GM10847 (cell line): ENCODE measurements around the gene EML6.

ENCODE experiments used
- POLR2A ChIP-seq: IDR thresholded peaks from 2 replicates; pipeline ENCODE4 v1.6.1; 2011; ENCODE audit not compliant: insufficient read length; ENCODE audit errors: extremely low read depth

EML6 gene

DNA sequence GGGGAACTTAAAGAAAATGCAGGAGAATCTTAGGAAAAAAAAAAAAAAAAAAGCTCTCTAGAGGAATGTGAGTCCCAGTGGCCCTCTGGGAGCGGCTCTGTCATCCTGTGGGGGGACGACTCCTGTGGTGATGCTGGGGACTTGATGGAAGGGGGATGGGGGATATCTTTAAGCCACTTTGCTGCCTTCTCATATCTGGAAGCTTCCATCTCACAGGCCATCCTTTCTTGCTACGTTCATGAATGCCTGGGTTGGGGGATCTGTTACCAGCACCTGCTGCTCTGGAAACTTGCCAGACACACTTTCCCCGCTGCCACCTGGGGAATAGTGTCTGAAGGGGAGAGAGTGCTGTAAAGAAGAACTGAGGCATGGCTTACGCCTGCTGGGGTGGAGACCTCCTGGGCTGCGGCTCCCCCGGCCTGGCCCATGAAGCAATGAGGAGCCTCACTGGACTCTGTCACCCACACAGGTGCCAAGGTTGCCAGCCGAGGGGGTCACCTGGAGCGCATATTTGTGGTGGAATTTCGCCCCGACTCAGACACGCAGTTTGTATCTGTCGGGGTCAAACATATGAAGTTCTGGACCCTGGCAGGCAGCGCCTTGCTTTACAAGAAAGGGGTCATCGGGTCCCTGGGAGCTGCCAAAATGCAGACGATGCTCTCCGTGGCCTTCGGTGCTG lies 234.0 kb downstream of the EML6 start:
- no peak for TF ChIP-seq POLR2A

DNA sequence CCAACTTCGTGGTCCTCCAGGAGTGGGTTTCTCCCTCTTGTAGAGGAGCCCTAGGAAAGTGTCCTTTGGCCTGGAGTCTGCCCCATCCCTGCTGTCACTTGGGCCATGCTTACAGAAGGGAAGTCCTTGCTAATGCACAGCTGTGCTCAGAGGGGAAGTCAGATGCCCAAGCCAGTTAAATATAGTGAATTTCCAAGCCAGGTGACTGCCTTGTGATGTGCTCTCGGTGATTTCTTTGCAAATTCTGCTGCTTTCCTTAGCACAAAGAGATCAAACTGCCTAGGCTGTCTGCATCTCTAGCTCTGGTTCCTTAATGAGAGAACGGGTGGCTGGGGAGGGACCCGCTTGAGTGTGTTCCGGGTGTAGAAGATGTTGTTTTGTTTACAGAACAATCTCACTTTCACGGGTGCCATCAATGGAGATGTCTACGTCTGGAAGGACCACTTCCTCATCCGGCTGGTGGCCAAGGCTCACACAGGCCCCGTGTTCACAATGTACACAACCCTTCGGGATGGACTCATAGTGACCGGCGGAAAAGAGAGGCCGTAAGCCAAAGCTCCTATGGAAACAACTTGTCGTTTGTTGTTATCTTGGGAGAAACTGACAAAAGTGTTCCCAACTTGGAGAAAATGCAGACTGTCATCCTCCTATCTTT lies 235.4 kb downstream of the EML6 start:
- TF ChIP-seq POLR2A, result no peak

DNA sequence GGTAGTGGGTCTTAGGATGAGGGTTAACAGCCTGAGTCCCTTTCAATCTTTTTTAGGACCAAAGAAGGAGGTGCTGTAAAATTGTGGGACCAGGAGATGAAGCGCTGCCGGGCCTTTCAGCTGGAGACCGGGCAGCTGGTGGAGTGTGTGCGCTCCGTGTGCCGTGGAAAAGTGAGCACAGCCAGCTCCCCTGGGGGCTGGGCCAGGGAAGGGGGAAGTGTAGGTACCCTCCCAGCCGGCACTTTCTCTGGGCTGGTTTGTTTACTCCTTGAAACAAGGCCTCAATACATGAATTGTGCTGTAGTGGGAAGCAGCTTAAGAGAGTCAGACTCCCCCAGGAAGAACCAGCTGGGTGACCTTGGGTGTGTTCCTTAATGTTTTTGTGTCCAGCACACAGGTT lies 236.7 kb downstream of the EML6 start:
- TF ChIP-seq POLR2A, result no peak

DNA sequence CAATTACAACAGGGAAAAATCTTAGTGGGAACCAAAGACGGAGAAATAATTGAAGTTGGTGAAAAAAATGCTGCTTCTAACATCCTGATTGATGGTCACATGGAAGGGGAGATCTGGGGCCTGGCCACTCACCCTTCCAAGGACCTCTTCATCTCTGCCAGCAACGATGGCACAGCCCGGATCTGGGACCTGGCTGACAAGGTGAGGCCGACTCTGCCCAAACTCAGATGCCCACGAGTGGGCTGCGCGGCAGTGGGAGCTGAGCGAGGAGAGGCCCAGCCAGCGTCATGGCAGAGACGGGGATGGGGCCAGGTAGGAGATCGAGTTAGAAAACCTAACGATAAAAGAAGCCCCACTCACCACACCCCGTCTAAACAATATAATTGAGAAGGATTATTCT lies 239.0 kb downstream of the EML6 start:
- no peak for TF ChIP-seq POLR2A

DNA sequence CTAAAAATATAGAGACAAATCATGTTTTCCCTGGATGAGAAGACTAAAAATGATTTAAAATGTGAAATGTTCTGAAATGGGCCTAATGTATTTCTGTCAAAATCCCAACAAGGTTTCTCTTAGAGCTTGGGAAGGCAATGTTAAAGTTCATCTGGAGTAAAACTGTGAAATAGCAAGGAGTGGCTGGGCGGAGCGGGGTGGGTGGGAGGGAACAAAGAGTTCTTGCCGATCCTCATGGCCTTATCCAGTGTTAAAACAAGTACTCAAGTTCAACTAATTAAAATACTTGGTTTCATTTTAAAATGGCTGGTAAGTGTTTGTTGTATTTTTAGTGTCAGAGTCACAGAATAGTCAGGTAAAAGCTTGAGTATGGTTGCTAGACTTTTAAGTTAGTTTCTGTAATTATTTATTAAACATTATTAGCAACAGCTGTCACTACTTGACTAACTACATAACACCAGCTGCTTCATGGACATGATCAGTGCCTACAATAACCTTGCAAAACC lies 239.5 kb downstream of the EML6 start:
- TF ChIP-seq POLR2A, result no peak

DNA sequence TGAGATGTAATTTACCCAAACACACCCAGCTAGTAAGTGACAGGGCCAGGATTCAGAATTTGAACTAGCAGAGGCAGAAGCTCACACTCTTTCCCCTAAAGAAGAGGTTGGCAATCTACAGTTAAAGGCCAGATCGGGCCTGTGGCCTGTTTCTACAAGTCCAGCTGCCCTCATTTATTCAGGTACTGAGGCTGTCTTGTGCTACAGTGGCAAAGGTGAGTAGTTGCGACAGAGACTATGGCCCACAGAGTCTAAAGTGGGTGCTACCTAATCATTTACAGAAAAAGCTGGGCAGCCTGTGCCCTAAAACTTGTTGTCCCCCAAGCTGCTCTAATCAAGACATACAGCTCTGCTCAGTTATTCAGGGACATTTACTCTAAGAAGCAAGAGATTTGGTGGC lies 240.0 kb downstream of the EML6 start:
- no peak for TF ChIP-seq POLR2A

DNA sequence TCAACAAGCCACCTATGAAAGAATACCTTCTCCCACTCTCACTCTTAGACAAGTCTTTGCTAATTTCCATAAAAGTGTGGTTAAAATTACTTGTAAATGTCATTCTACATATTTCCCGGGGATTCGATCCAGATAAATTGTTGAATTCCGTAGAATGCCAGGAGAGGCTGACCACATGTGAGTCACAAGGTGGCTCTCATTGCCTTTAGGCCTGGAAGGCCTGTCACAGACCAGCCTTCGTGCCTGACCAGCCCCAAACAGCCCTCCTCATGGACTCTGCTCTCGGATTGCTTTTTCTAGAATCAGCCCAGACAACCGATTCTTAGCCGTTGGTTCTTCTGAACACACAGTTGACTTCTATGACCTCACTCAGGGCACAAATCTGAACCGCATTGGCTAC lies 240.8 kb downstream of the EML6 start:
- no peak for TF ChIP-seq POLR2A

DNA sequence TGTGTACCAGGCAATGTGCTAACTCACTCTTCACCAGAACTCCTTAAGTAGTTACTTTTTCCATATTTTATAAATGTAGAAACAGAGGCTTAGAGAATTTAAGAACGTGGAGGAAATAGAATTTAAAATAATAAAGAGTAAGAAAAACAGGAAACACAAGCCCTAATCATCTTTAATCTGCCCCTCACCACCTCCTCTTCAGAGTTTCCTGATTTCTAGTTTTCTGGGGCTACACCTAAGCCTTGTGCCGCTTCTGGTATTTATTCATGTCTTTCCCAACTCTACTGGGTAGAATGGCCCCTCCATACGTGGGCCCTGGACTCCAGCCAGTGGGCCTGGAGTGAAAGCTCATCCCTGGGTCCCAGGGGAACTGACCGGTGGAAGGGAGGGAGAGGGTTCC lies 241.4 kb downstream of the EML6 start:
- TF ChIP-seq POLR2A, result no peak

DNA sequence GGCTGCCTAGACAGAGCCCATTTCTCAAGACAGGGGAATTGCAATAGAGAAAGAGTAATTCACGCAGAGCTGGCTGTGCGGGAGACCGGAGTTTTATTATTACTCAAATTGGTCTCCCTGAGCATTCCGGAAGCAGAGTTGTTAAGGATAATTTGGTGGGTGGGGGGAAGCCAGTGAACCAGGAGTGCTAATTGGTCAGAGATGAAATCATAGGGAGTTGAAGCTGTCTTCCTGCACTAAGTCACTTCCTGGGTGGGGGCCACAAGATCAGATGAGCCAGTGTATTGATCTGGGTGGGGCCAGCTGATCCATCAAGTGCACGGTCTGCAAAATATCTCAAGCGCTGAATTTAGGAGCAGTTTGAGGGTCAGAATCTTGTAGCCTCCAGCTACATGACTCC lies 242.0 kb downstream of the EML6 start:
- TF ChIP-seq POLR2A, result no peak

DNA sequence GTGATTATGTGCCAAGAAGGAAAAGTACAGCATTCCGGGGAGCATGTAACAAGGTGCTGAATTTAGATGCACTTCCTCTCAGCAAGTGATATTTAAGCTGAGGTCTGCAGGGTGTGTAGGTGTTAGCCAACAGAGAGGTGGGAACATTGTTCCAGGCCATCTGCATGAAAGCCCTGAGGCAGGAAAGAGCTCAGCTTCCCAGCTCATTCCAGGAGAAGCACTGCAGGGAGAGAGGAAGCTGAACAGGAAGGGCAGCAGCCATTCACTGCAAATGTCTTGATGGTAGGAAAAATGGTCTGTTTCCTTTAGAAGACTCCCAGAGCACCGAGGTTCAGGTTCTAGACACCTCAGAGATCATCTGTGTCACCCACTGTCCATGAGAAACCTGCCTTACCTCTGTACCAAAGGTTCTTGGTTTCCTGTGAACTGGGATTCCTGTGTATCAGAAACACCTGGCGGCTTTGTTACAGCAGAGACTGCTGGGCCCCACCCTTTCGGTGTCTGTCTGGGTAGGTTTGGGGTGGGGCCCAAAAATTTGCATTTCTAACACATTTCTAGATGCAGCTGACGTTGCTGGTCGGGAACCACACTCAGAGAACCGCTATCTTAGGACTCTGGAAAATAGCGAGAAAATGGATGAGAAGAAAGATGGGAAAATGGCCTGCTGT lies 242.8 kb downstream of the EML6 start:
- TF ChIP-seq POLR2A, result no peak

DNA sequence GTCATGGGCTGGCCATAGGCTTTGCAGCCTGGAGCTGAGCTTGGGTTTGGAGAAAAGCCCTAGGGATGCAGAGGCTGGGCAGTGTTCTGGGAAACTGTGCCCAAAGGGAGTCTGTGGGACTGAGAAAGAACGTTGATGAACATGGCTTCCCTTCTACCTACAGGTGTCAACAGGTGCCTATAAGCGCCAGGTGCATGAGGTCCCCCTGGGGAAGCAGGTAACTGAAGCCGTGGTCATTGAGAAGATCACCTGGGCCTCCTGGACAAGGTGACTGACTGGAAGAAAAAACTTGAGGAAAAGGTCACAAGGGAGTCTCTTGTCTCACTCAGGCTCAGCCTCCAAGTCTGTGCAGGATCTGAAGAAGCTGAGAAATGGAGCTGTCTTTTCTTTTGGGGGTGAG lies 243.4 kb downstream of the EML6 start:
- no peak for TF ChIP-seq POLR2A

DNA sequence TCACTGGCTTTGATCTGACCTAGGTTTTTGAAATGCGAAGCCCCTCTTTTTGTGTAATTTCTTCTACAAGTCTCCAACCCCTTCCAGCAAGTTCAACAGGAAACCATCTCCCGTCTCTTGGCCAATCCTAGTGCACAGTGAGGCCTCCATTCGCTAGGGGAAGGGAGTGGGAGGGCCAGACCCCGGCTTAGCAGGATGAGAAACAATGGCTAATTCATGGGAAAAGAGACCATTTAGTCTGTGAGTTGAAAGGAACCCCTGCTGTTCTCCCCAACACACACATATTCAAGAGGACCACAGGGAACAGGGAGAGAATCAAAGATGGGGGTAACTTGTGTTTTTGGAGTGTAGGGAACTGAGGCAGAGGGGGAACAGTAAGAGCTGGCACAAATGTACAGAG lies 243.8 kb downstream of the EML6 start:
- TF ChIP-seq POLR2A, result no peak

DNA sequence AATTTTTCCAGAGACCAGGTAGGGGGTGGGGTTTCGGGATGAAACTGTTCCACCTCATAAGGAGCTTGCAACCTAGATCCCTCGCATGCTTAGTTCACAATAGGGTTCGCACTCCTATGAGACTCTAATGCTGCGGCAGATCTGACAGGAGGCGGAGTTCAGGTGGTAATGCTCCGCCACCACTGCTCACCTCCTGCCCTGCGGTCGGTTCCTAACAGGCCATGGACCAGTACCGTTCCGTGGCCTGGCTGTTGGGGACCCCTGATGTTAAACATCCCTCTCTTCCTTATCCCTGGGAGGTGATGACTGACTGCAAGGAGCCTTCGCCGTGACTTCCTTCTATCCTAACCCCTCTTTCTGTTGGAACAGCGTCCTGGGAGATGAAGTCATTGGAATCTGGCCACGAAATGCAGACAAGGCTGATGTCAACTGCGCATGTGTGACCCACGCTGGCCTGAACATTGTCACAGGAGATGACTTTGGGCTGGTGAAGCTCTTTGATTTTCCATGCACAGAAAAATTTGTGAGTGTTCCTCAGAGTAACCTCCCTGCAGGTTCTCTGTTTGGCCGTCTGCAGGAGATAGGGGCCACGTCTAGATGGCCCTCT lies 244.4 kb downstream of the EML6 start:
- no peak for TF ChIP-seq POLR2A

DNA sequence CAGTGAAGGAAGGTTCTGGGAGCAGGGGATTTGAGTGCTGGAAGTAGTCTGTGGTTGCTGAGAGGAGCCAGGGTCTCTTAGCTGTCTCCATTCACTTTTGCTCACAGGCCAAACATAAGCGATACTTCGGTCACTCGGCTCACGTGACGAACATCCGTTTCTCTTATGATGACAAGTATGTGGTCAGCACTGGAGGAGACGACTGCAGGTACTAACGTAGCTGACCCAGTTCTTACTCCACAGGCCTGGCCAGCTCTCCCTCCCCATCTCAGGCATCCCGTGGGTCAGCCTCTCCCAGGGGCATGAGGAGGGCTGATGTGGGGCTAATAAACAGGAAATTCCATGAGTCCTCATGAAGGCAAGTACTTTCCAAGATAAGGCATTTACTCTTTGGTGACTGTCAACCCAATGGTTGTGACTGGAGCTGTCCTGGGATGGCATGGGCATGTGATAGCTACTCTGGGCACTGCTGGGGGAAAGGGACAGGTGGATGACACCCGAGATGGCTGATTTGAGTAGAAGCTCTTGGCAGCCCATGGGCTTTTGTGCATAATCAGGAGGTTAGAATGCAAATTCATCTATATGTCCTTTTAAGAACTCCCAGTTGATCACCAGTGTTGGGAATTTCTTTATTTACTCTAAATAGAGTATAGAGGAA lies 245.2 kb downstream of the EML6 start:
- TF ChIP-seq POLR2A, result no peak

DNA sequence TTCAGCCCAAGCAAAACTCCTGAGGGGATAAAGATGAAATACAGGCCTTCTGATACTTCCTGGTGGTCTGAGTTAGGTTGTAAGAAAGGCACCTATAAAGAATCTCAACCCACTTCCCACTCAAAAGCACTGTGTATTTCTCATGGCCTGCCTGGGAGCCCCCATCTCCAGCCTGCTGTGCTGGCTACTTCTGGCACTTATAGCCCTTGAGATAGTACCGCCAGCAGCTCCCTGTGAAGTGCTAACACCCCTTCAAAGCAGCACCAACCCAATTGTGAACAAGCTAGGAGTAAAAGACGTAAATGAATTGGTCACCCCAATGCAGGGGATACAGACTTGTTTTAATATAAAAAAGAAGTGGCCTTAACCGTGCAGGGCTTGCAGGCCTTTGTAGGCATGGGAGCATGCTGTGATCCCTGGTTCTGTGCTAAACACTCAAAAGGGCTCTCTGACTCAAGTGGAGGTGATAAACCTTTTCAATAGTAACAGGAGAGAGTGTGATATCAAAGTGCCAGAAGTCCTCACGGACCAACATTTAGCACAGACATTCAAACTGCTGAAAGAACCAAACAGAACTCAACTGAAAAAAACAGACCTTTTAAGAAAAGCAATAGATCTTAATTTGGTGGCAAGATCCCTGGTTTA lies 246.0 kb downstream of the EML6 start:
- no peak for TF ChIP-seq POLR2A

DNA sequence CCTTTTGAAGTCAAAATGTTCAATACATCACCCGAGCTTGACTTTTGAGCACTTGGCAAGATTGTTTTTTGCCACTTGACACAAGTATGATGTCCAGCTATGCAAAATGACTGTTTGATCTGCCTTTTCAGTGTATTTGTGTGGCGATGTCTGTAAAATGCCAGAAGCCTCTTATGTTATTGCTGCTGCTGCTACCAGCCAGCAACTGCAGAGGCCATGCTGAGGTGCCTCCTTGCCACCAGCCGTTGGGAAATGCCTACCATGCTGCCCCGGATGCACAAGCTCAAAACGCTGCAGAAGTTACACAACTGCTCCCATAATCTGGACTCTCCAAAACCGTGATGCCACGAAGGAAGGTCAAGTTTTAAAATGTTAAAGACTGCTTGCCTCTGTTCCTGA lies 246.5 kb downstream of the EML6 start:
- no peak for TF ChIP-seq POLR2A

DNA sequence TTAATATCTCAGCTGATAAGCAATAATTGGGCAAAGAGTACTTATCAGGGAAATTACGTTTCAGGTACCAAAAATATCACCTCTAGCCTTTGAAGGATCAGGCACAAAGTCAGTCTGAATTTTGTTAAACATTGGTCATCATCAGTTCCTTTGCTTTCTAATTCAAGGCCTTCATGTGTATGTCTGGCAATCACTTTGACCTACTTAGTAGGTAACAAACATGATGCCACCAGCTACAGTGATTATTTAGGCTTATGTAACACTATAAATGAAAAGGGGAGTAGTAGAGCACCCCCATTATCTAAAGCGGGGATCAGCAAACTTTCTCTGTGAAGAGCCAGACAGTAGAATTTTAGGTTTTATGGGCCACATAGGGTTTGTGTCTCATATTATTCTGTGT lies 251.7 kb downstream of the EML6 start:
- TF ChIP-seq POLR2A, result no peak
